ENCODE measurements around the gene CELA3B. TPM values are rescaled to one million over a fixed set of nuclear protein-coding genes. Genes with fewer than 3 reads are reported as not detected.

The CELA3B gene
- total and polyA plus RNA-seq, 2 of the 8 experiments (the other 6 are each of a cell fraction or from before 2014, with no cell fraction given): not detected

DNA sequence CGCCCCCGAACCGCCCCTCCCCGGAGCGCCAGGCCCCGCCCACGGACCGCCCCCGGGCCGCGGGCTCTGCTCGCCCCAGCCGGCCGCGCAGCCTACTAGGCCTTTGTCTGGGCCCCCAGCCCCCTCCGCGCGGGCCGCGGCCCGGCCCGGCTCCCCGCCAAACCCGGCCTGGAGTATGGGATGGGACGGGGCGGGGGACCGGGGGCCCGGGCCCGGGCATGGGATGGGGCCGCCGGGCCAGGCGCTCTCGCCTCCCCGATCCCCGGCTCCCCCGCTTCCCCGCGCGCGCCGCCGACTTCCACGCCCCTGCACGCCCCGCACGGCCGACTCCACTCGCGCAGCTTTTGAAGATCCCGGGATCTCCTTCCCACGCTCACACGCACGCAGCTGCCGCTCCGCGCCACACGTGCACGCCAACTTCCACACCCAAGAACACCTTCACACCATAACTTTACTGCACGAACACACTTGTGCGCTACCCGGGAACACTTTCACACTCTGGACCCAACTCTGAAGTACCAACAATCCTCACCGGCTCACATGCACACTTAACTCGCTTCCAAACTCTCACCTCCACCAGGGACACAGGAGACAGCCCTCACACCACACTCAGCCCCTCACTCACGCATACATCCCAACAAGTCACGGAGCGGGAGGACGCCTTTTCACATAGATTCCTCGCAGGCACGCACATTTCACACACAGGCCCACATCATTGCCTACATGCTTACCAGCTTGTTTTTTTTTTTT is 39.3 kb upstream of the CELA3B start:
- H4K91ac ChIP-seq (replicated peaks; ENCODE audit: insufficient read length, low read length): peak overlapping the region; percentile 95
- H3K9ac ChIP-seq (replicated peaks in 1 of 4; ENCODE audit: extremely low read depth in 1 of 4, low read depth in 3 of 4, low read length in 3 of 4): peak overlapping the region; percentile 63 to 67 (median 64); a peak in 6 of 7 replicates
- peak overlapping the region; percentile 80 for H3K56ac ChIP-seq (replicated peaks; ENCODE audit: insufficient read length, low read depth, low read length)
- H2BK5ac ChIP-seq (ENCODE audit: low read depth, low read length): peak overlapping the region; percentile 72
- H3K14ac ChIP-seq (ENCODE audit: insufficient read length): no peak overlapping the region
- ChIA-PET CTCF (ENCODE audit: partially characterized antibody) (interaction anchor here (1.2 to 1.5 kb wide), 3 partner anchors 15 to 154 kb away, joined by 3 to 9 read pairs (median 3); partner anchors contain the start of gene USP48), POLR2A (ENCODE audit: partially characterized antibody) (interaction anchor here (0.6 to 3.1 kb wide), 6 partner anchors 14 to 386 kb away, joined by 3 to 38 read pairs (median 8); no protein-coding TSS in a partner anchor)
- H4K20me1 ChIP-seq (replicated peaks in 1 of 2; ENCODE audit: control insufficient read depth in 1 of 2, insufficient read depth in 2 of 2, low read length in 2 of 2): peaks cover 0 to 10% of the 10 kb centered on the region in 2 experiments
- H3K79me1 ChIP-seq (ENCODE audit: low read depth, low read length): peaks cover 14% of the 10 kb centered on the region
- H2BK120ac ChIP-seq (replicated peaks; ENCODE audit: low read depth, low read length): peak overlapping the region; percentile 14
- no peak overlapping the region for H3K27ac ChIP-seq (ENCODE audit: low read depth, low read length)
- peak overlapping the region; percentile 95 for H3K18ac ChIP-seq (ENCODE audit: extremely low read depth, low read length)
- H4K8ac ChIP-seq (ENCODE audit: extremely low read depth, insufficient read depth, low read length): peak overlapping the region; percentile 98
- peaks cover 6 to 38% (median 27%) of the 10 kb centered on the region in 4 experiments for H3K4me1 ChIP-seq (replicated peaks in 1 of 4; ENCODE audit: control insufficient read depth in 3 of 4, insufficient read depth in 4 of 4, low read length in 3 of 4)
- H2BK20ac ChIP-seq (ENCODE audit: low read length): peak overlapping the region; percentile 44
- peak overlapping the region; percentile 82 for H3K4ac ChIP-seq (replicated peaks; ENCODE audit: insufficient read length, low read depth, low read length)
- 28% methylated on average over 34 of the region's 69 CpGs; no CpG with 5 or more reads in 1 of the 2 experiments for WGBS, 2 experiments (ENCODE audit: extremely low coverage in 1 of 2, insufficient coverage in 1 of 2, insufficient read length in 1 of 2, insufficient replicate concordance in 2 of 2, low coverage in 1 of 2, low lambda C conversion rate in 2 of 2, missing lambda C conversion rate in 1 of 2)
- DNase-seq (ENCODE audit: low read depth in 1 of 2, low spot score in 2 of 2) (peak in 1 of 2 experiments; percentile 88), FAIRE-seq (no peak)
- H3K36me3 ChIP-seq (ENCODE audit: control insufficient read depth in 2 of 4, insufficient read depth in 4 of 4, low read length in 3 of 4): no peaks in the 10 kb centered on the region
- H2AK5ac ChIP-seq (ENCODE audit: low read depth, low read length): peak overlapping the region; percentile 72
- peak overlapping the region; percentile 89 for H2BK15ac ChIP-seq (ENCODE audit: low read length)
- H4K5ac ChIP-seq (ENCODE audit: insufficient read length, low read depth, low read length): peak overlapping the region; percentile 67
- peak overlapping the region; percentile 93 for H2AFZ ChIP-seq (ENCODE audit: low read length)
- H2BK12ac ChIP-seq (ENCODE audit: low read depth, low read length): peak overlapping the region; percentile 94
- peak overlapping the region; percentile 97 for H3K23ac ChIP-seq (ENCODE audit: insufficient read length)
- no peaks in the 10 kb centered on the region for H3K9me3 ChIP-seq (ENCODE audit: insufficient read depth in 2 of 2, low read depth in 1 of 2, low read length in 1 of 2)
- H3K23me2 ChIP-seq (ENCODE audit: low read depth, low read length): peaks cover 11% of the 10 kb centered on the region
- H3K27me3 ChIP-seq (replicated peaks in 1 of 4; ENCODE audit: control insufficient read depth in 3 of 4, extremely low read depth in 1 of 4, insufficient read depth in 3 of 4, low read length in 3 of 4): peaks cover 0 to 2% (median 0%) of the 10 kb centered on the region in 4 experiments; a peak in 2 of 7 replicates
- H3K4me2 ChIP-seq (ENCODE audit: insufficient read depth in 1 of 2, low read depth in 2 of 2, low read length in 2 of 2): peak overlapping the region; percentile 71 to 73
- peaks cover 6 to 32% of the 10 kb centered on the region in 2 experiments; a peak in 3 of 4 replicates for H3K79me2 ChIP-seq (ENCODE audit: control insufficient read depth in 1 of 2, insufficient read depth in 2 of 2, low read length in 2 of 2)
- peak overlapping the region; percentile 27 to 61 (median 43) for H3K4me3 ChIP-seq (ENCODE audit: extremely low read depth in 1 of 4, insufficient read depth in 2 of 4, low read depth in 3 of 4, low read length in 4 of 4)
- TF ChIP-seq GABPA (IDR thresholded peaks at IDR 0.05; ENCODE audit: borderline replicate concordance, insufficient read depth, low read length) (peak; percentile 70; the same call in 1 of the 2 replicates), EZH2 (IDR thresholded peaks at IDR 0.05; ENCODE audit: low read depth, low read length, severe bottlenecking) (no peak), PHF8 (conservative IDR thresholded peaks at IDR 0.05; ENCODE audit: low read depth, low read length) (peak; percentile 40; the same call in 1 of the 2 replicates), BACH1 (IDR thresholded peaks at IDR 0.05; ENCODE audit: low read length) (peak; percentile 24; the same call in 1 of the 2 replicates), SP1 (IDR thresholded peaks at IDR 0.05; ENCODE audit: low read depth, low read length) (peak; percentile 80), SIN3A (conservative IDR thresholded peaks at IDR 0.05 in 1 of 2, IDR thresholded peaks at IDR 0.05 in 1 of 2; ENCODE audit: low read depth in 1 of 2, low read length in 2 of 2) (0 out of 4 replicates have a peak, but pooled peaks of 1 of the 2 experiments have one; percentile 15), RBBP5 (IDR thresholded peaks at IDR 0.05; ENCODE audit: borderline replicate concordance, low read depth, low read length) (0 out of 2 replicates have a peak, but pooled peaks have one; percentile 38), TBP (IDR thresholded peaks at IDR 0.05; ENCODE audit: low read depth, low read length) (peak; percentile 32; the same call in 1 of the 2 replicates)
- TF ChIP-seq, protein P1, sequence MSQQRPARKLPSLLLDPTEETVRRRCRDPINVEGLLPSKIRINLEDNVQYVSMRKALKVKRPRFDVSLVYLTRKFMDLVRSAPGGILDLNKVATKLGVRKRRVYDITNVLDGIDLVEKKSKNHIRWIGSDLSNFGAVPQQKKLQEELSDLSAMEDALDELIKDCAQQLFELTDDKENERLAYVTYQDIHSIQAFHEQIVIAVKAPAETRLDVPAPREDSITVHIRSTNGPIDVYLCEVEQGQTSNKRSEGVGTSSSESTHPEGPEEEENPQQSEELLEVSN (IDR thresholded peaks at IDR 0.05): peak; percentile 28; the same call in 1 of the 2 replicates

Measured in H1 (cell line).